Measurements from ENCODE around the gene PER1. TPM values are rescaled to one million over a fixed set of nuclear protein-coding genes. Genes with fewer than 3 reads are reported as not detected.

Gene PER1
- total and polyA plus RNA-seq, 2 of the 13 experiments (the other 11 are each of a cell fraction or from before 2014, with no cell fraction given), result 2.6 to 3.6 TPM

DNA sequence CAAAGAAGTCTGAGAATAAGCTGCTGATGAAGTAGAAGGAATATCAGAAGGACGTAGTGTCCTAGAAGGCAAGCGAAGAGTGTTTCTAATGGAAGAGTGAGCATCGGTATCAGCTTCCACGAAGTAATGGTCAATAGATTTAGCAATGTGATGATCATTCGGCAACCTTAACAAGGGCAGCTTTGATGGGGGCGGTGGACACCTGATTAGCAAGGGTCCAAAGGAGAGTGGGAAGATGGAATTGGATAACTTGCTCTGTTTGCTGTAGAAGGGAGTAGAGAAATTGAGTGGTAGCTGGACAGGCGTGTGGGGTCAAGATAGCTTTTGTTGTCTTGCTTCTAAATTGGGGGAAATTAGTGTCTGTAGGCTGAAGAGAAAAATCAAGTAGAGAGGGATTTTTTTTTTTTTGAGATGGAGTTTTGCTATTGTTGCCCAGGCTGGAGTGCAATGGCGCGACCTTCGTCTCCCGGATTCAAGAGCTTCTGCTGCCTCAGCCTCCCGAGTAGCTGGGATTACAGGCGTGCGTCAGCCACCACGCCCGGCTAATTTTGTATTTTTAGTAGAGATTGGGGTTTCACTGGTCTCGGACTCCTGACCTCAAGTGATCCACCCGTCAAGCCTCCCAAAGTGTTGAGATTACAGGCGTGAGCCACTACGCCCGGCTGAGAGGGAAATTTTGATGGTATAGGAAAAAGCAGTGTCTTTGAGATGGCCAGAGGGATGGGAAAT, 14.4 kb downstream of the PER1 start:
- no peak overlapping the region for H3K27ac ChIP-seq (ENCODE audit: extremely low read length, insufficient read depth, low read length)
- intact Hi-C loops (cut with micrococcal nuclease; ENCODE audit: unreplicated experiment), result loop anchor here (2.0 to 5.0 kb wide), 3 partner anchors 13 to 49 kb away; partner anchors contain the start of gene HES7
- TF ChIP-seq ZNF75D (CRISPR knock-in tag; IDR thresholded peaks at IDR 0.05; ENCODE audit: borderline replicate concordance) (no peak), EP300 (IDR thresholded peaks at IDR 0.05; ENCODE audit: low read depth in 2 of 2, low read length in 2 of 2) (no peak), EP300 (CRISPR knock-in tag; IDR thresholded peaks at IDR 0.05; ENCODE audit: borderline replicate concordance) (no peak), ZNF781 (CRISPR knock-in tag; IDR thresholded peaks at IDR 0.05; ENCODE audit: borderline replicate concordance, not compliant biosample characterization) (no peak), FOXM1 (CRISPR knock-in tag; IDR thresholded peaks at IDR 0.05) (no peak), ZNF343 (CRISPR knock-in tag; IDR thresholded peaks at IDR 0.05) (no peak), ZNF570 (CRISPR knock-in tag; IDR thresholded peaks at IDR 0.05; ENCODE audit: borderline replicate concordance) (no peak), ZNF670 (CRISPR knock-in tag; IDR thresholded peaks at IDR 0.05; ENCODE audit: borderline replicate concordance) (no peak), ATM (IDR thresholded peaks at IDR 0.05; ENCODE audit: borderline replicate concordance) (no peak)
- TF ChIP-seq, protein P1, sequence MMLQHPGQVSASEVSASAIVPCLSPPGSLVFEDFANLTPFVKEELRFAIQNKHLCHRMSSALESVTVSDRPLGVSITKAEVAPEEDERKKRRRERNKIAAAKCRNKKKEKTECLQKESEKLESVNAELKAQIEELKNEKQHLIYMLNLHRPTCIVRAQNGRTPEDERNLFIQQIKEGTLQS (CRISPR knock-in tag; IDR thresholded peaks at IDR 0.05), result no peak
- TF ChIP-seq, protein P2, sequence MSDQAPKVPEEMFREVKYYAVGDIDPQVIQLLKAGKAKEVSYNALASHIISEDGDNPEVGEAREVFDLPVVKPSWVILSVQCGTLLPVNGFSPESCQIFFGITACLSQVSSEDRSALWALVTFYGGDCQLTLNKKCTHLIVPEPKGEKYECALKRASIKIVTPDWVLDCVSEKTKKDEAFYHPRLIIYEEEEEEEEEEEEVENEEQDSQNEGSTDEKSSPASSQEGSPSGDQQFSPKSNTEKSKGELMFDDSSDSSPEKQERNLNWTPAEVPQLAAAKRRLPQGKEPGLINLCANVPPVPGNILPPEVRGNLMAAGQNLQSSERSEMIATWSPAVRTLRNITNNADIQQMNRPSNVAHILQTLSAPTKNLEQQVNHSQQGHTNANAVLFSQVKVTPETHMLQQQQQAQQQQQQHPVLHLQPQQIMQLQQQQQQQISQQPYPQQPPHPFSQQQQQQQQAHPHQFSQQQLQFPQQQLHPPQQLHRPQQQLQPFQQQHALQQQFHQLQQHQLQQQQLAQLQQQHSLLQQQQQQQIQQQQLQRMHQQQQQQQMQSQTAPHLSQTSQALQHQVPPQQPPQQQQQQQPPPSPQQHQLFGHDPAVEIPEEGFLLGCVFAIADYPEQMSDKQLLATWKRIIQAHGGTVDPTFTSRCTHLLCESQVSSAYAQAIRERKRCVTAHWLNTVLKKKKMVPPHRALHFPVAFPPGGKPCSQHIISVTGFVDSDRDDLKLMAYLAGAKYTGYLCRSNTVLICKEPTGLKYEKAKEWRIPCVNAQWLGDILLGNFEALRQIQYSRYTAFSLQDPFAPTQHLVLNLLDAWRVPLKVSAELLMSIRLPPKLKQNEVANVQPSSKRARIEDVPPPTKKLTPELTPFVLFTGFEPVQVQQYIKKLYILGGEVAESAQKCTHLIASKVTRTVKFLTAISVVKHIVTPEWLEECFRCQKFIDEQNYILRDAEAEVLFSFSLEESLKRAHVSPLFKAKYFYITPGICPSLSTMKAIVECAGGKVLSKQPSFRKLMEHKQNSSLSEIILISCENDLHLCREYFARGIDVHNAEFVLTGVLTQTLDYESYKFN (CRISPR knock-in tag; conservative IDR thresholded peaks at IDR 0.05), result no peak
- TF ChIP-seq, protein P3, sequence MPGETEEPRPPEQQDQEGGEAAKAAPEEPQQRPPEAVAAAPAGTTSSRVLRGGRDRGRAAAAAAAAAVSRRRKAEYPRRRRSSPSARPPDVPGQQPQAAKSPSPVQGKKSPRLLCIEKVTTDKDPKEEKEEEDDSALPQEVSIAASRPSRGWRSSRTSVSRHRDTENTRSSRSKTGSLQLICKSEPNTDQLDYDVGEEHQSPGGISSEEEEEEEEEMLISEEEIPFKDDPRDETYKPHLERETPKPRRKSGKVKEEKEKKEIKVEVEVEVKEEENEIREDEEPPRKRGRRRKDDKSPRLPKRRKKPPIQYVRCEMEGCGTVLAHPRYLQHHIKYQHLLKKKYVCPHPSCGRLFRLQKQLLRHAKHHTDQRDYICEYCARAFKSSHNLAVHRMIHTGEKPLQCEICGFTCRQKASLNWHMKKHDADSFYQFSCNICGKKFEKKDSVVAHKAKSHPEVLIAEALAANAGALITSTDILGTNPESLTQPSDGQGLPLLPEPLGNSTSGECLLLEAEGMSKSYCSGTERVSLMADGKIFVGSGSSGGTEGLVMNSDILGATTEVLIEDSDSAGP (CRISPR knock-in tag; IDR thresholded peaks at IDR 0.05; ENCODE audit: borderline replicate concordance), result no peak
- TF ChIP-seq, protein P4, sequence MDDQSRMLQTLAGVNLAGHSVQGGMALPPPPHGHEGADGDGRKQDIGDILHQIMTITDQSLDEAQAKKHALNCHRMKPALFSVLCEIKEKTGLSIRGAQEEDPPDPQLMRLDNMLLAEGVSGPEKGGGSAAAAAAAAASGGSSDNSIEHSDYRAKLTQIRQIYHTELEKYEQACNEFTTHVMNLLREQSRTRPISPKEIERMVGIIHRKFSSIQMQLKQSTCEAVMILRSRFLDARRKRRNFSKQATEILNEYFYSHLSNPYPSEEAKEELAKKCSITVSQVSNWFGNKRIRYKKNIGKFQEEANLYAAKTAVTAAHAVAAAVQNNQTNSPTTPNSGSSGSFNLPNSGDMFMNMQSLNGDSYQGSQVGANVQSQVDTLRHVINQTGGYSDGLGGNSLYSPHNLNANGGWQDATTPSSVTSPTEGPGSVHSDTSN (CRISPR knock-in tag; IDR thresholded peaks at IDR 0.05; ENCODE audit: borderline replicate concordance), result no peak
- 0 out of 2 replicates have a peak, but pooled peaks cover 3% of the 10 kb centered on the region for H4K20me1 ChIP-seq (ENCODE audit: insufficient read depth, low read length)
- H3K4me3 ChIP-seq (replicated peaks in 1 of 3; ENCODE audit: insufficient read depth in 1 of 3, low read depth in 2 of 3, low read length in 3 of 3), result peak overlapping the region; percentile 46 to 79 (median 56)
- H3K79me2 ChIP-seq (ENCODE audit: insufficient read depth, low read length), result no peaks in the 10 kb centered on the region
- ChIA-PET POLR2A (interaction anchor here (1.5 to 2.7 kb wide), 3 partner anchors 19 to 54 kb away, joined by 4 to 15 read pairs (median 11); no protein-coding TSS in a partner anchor), CTCF (ENCODE audit: low intra/inter-chr PET ratio, low total read pairs) (interaction anchor here (1.1 to 2.4 kb wide), 6 partner anchors 19 to 163 kb away, joined by 3 to 28 read pairs (median 4); partner anchors contain the start of gene VAMP2)
- FAIRE-seq (peak; percentile 15), DNase-seq (ENCODE audit: low spot score) (no peak), ATAC-seq (no peak)
- H2AFZ ChIP-seq (ENCODE audit: low read length), result peak overlapping the region; percentile 59
- 5% methylated on average over 21 of the region's 21 CpGs for WGBS (ENCODE audit: low lambda C conversion rate)
- H3K4me2 ChIP-seq (ENCODE audit: low read depth, low read length), result peak overlapping the region; percentile 95
- in situ Hi-C loops (cut with HindIII; ENCODE audit: extremely low pct_ligation_motif_present, low pct_unique_long_range_greater_than_20kb), result no loop called here
- no peaks in the 10 kb centered on the region for H3K9me3 ChIP-seq (ENCODE audit: low read length)
- peak overlapping the region; percentile 45; the same call in 1 of the 2 replicates for H3K9ac ChIP-seq (ENCODE audit: insufficient read depth, low read depth, low read length)
- peaks cover 1 to 4% of the 10 kb centered on the region in 2 experiments; a peak in 1 of 5 replicates for H3K36me3 ChIP-seq (replicated peaks in 1 of 2; ENCODE audit: control insufficient read depth in 1 of 2, insufficient read depth in 2 of 2, low read length in 2 of 2)
- H3K27me3 ChIP-seq (ENCODE audit: control insufficient read depth in 1 of 2, insufficient read depth in 2 of 2, low read length in 2 of 2), result no peaks in the 10 kb centered on the region; a peak in 1 of 5 replicates
- H3K4me1 ChIP-seq (ENCODE audit: insufficient read depth, low read length), result peaks cover 46% of the 10 kb centered on the region
- BruUV-seq (replicated peaks), result no TSS peak

Data from HepG2 (cell line).